K562 (cell line): ENCODE results near the gene YKT6. TPM values are rescaled to one million over a fixed set of nuclear protein-coding genes. Genes with fewer than 3 reads are reported as not detected.

Source experiments
- ATAC-seq: fragments of 200-7000 bp; cut with Tn5 transposase; 3 replicates; pipeline ENCODE4 v1.9.1; 2020; ENCODE audit warnings: moderate library complexity
- BruUV-seq: library from RNA; stranded (reverse); fragments of 400-500 nt; replicated peaks from 2 replicates; lab custom pipeline; 2021; lab: Mats Ljungman, UMichigan
- CTCF ChIA-PET: fragments of 300-600 bp; formaldehyde crosslinking; extraction: SDS; loops from one replicate; lab custom pipeline; 2021; ENCODE audit warnings: low intra/inter-chr PET ratio; lab: Yijun Ruan, JAX
- POLR2A ChIA-PET: fragments of 300-600, 350-650 bp; sonication (Branson Sonifier 250); formaldehyde crosslinking; extraction: SDS; loops from one replicate; lab custom pipeline; 2021; ENCODE audit warnings: antibody characterized with exemption, inconsistent platforms; lab: Yijun Ruan, JAX
- DNase-seq, 4 experiments: peaks; one replicate each; pipeline versions ENCODE4 v3.0.0 to v3.0.0-alpha.2; 2011 to 2018; ENCODE audit warnings: low spot score in 3 of 4, mixed read lengths in 3 of 4; ENCODE audit errors: extremely low read depth in 1 of 4
- FAIRE-seq: peaks from 2 replicates; lab custom pipeline; 2011; peaks lifted over from hg19 to GRCh38; lab: Jason Lieb, UNC
- H2AFZ ChIP-seq: 2 replicates; pipeline ENCODE4 v1.6.0; 2011; ENCODE audit warnings: low read depth, low read length, control low read depth, inconsistent platforms
- H3K27ac ChIP-seq: fragments of 200-600 bp; 3 replicates; pipeline ENCODE4 v1.8.0; 2011; ENCODE audit warnings: low read depth, mild to moderate bottlenecking, control low read depth, inconsistent platforms, low read length, moderate library complexity, mixed read lengths; ENCODE audit errors: extremely low read depth
- H3K27me3 ChIP-seq, 2 experiments: fragments of 300-600 bp in 1 of 2; 2 replicates in 1 of 2; 3 replicates in 1 of 2; pipeline versions ENCODE4 v1.6.0 to v1.8.0; 2011; ENCODE audit warnings: inconsistent platforms in 2 of 2, low read length in 2 of 2, mild to moderate bottlenecking in 1 of 2, mixed read lengths in 1 of 2, moderate library complexity in 1 of 2; ENCODE audit not compliant: control insufficient read depth in 2 of 2, insufficient read depth in 2 of 2
- H3K36me3 ChIP-seq: fragments of 300-600 bp; 3 replicates; pipeline ENCODE4 v1.8.0; 2011; ENCODE audit warnings: mild to moderate bottlenecking, low read length, inconsistent platforms; ENCODE audit not compliant: control insufficient read depth, insufficient read depth
- H3K4me1 ChIP-seq, 2 experiments: fragments of 200-600 bp in 1 of 2; replicated peaks in 1 of 2; 2 replicates in 1 of 2; 3 replicates in 1 of 2; pipeline versions ENCODE4 v1.5.1 to v1.8.0; 2011; ENCODE audit warnings: inconsistent platforms in 2 of 2, low read length in 2 of 2, mild to moderate bottlenecking in 1 of 2, mixed read lengths in 1 of 2, moderate library complexity in 1 of 2; ENCODE audit not compliant: control insufficient read depth in 2 of 2, insufficient read depth in 2 of 2
- H3K4me2 ChIP-seq: 2 replicates; pipeline ENCODE4 v1.6.1; 2011; ENCODE audit warnings: low read length, control low read depth, inconsistent platforms, mixed read lengths; ENCODE audit not compliant: insufficient read depth
- H3K4me3 ChIP-seq: fragments of 200-600 bp; sonication (generic), shearing (Covaris generic); 2 replicates; pipeline ENCODE4 v1.5.1; 2016; ENCODE audit warnings: control low read depth, inconsistent platforms
- H3K79me2 ChIP-seq: fragments of 200-600 bp; 3 replicates; pipeline ENCODE4 v1.8.0; 2011; ENCODE audit warnings: low read length, inconsistent platforms; ENCODE audit not compliant: control insufficient read depth, insufficient read depth
- H3K9ac ChIP-seq, 2 experiments: 2 replicates each; pipeline versions ENCODE4 v1.6.0 to v1.6.1; 2011; ENCODE audit warnings: low read depth in 2 of 2, low read length in 2 of 2, control low read depth in 1 of 2, inconsistent platforms in 1 of 2, mild to moderate bottlenecking in 1 of 2, mixed read lengths in 1 of 2; ENCODE audit not compliant: insufficient read depth in 1 of 2
- H3K9me1 ChIP-seq: one replicate; pipeline ENCODE4 v1.6.0; 2011; ENCODE audit warnings: inconsistent platforms, mild to moderate bottlenecking, low read length, moderate library complexity; ENCODE audit not compliant: control insufficient read depth, insufficient read depth
- H3K9me3 ChIP-seq: replicated peaks from 2 replicates; pipeline ENCODE4 v1.5.1; 2011; ENCODE audit warnings: low read depth, low read length, inconsistent platforms; ENCODE audit not compliant: control insufficient read depth, insufficient read depth
- H4K20me1 ChIP-seq: replicated peaks from 2 replicates; pipeline ENCODE4 v1.6.1; 2011; ENCODE audit warnings: low read length, inconsistent platforms, mixed read lengths; ENCODE audit not compliant: control insufficient read depth, insufficient read depth
- E2F6 ChIP-seq, 2 experiments: IDR thresholded peaks; 2 replicates each; pipeline ENCODE4 v1.6.1; 2011; ENCODE audit warnings: borderline replicate concordance in 1 of 2, control low read depth in 1 of 2, low read depth in 1 of 2, low read length in 1 of 2, mild to moderate bottlenecking in 1 of 2, mixed read lengths in 1 of 2, moderate library complexity in 1 of 2; ENCODE audit not compliant: insufficient read depth in 1 of 2, insufficient read length in 1 of 2, poor library complexity in 1 of 2, severe bottlenecking in 1 of 2; ENCODE audit errors: extremely low read depth in 1 of 2
- MEF2D ChIP-seq: conservative IDR thresholded peaks from 2 replicates; pipeline ENCODE4 v1.6.1; 2016; ENCODE audit warnings: low read depth, missing genetic modification characterization, missing compliant biosample characterization
- NCOA6 ChIP-seq: fragments of 450-650 bp; IDR thresholded peaks from 2 replicates; pipeline ENCODE4 v1.6.1; 2017; ENCODE audit warnings: mild to moderate bottlenecking
- PHF8 ChIP-seq: fragments of 200-600 bp; sonication (generic); IDR thresholded peaks from 2 replicates; pipeline ENCODE4 v1.6.1; 2012; ENCODE audit warnings: mixed run types, mild to moderate bottlenecking, inconsistent platforms, low read length, moderate library complexity, borderline replicate concordance
- WGBS: fragments of 100-300 bp; shearing (Covaris generic); methylation state at CpG from one replicate; pipeline ENCODE4 v1.1.6; 2016; ENCODE audit warnings: low coverage, mixed read lengths; ENCODE audit not compliant: insufficient coverage; ENCODE audit errors: missing lambda C conversion rate; 5-methylcytosine and 5-hydroxymethylcytosine counted together
- in situ Hi-C: fragments of 300-500 bp; cut with MboI; formaldehyde crosslinking; loops from 4 replicates; pipeline ENCODE4 v1.15.0; 2018; ENCODE audit warnings: inconsistent platforms, mixed read lengths
- intact Hi-C: fragments of 100-400 bp; cut with micrococcal nuclease; formaldehyde crosslinking; loops from 2 replicates; pipeline ENCODE4 v1.14.2; 2022
- polyA plus RNA-seq, 8 experiments: library from polyadenylated mRNA; depleted of rRNA in 4 of 8; stranded (reverse) in 5 of 8; unstranded in 3 of 8; fragments of >200 nt; fragmentation: Nextera tagmentation in 2 of 8; fragmentation: Illumina TruSeq in 1 of 8; extraction: Ambion mirVana in 2 of 8; extraction: Trizol in 1 of 8; gene quantifications; 2 replicates each; pipeline versions ENCODE4 v1.2.1 to v1.2.3, GENCODE V29; 2011 to 2014; ENCODE audit warnings: inconsistent platforms in 1 of 8, missing spikeins in 1 of 8
- total RNA-seq, 7 experiments: library from RNA; depleted of rRNA in 6 of 7; stranded (reverse); fragments of >200 nt in 6 of 7; fragmentation: Illumina TruSeq in 2 of 7; extraction: Trizol in 2 of 7; gene quantifications; 2 replicates each; pipeline versions ENCODE4 v1.2.1 to v1.2.3, GENCODE V29; 2011 to 2021; ENCODE audit warnings: low replicate concordance in 1 of 7

The YKT6 gene
- total and polyA plus RNA-seq, 9 of the 15 experiments (the other 6 are each of a cell fraction or from before 2014, with no cell fraction given) = 1.6 to 90.6 (median 75.1) TPM

- peak; percentile 91 to 96 for TF ChIP-seq E2F6 (IDR thresholded peaks at IDR 0.05; ENCODE audit: borderline replicate concordance in 1 of 2, extremely low read depth in 1 of 2, insufficient read depth in 1 of 2, insufficient read length in 1 of 2, low read depth in 1 of 2, low read length in 1 of 2, poor library complexity in 1 of 2, severe bottlenecking in 1 of 2)
Measured at GRCh38 chr7:44221231-44221791, 20.5 kb downstream of the YKT6 start (continued).

- POLR2A ChIA-PET = interaction anchor here (1.6 kb wide), 1 partner anchor 9 kb away, joined by 6 read pairs; no protein-coding TSS in a partner anchor
- Histone ChIP-seq H3K27ac (no peak overlapping the region), H3K27me3 (peaks cover 11 to 29% of the 10 kb centered on the region in 2 experiments; a peak in 4 of 5 replicates), H4K20me1 (no peaks in the 10 kb centered on the region), H2AFZ (no peak overlapping the region), H3K9ac (no peak overlapping the region), H3K9me3 (no peaks in the 10 kb centered on the region), H3K36me3 (no peaks in the 10 kb centered on the region), H3K9me1 (no peaks in the 10 kb centered on the region), H3K79me2 (no peaks in the 10 kb centered on the region), H3K4me1 (peaks cover 0 to 67% of the 10 kb centered on the region in 2 experiments; a peak in 3 of 5 replicates), H3K4me2 (no peak overlapping the region), H3K4me3 (no peak overlapping the region)
- in situ Hi-C loops (no loop called here), intact Hi-C loops (no loop called here)
- no peak for FAIRE-seq
- no peak for DNase-seq
- ATAC-seq = no peak
- BruUV-seq = no TSS peak
- no peak for TF ChIP-seq NCOA6
- TF ChIP-seq PHF8 = no peak
- no peak for TF ChIP-seq MEF2D (tag)
- TF ChIP-seq, all 486 proteins: peak for 0
- CTCF ChIA-PET = interaction anchor here (0.6 kb wide), 1 partner anchor 140 kb away, joined by 3 read pairs; the partner anchor contains the start of gene POLM
- WGBS = 59% methylated on average over 11 of the region's 11 CpGs
Measured at GRCh38 chr7:44222074-44222473, 21.3 kb downstream of the YKT6 start.
